ENCODE measurements around the gene FAM241A. TPM values are rescaled to one million over a fixed set of nuclear protein-coding genes. Genes with fewer than 3 reads are reported as not detected.

The FAM241A gene
- total RNA-seq, 1 experiment from 2014 or later, result 0.90 TPM

GRCh38 chr4:112146502-112146813 is 1.2 kb downstream of the FAM241A start:
- ChIA-PET POLR2A (no interaction called here), CTCF (no interaction called here)
- TF ChIP-seq REST (IDR thresholded peaks at IDR 0.05; ENCODE audit: insufficient read depth in 1 of 2, low read depth in 2 of 2, low read length in 1 of 2) (no peak), POLR2AphosphoS5 (IDR thresholded peaks at IDR 0.05; ENCODE audit: low read depth, low read length) (no peak), SIN3A (IDR thresholded peaks at IDR 0.05; ENCODE audit: borderline replicate concordance, insufficient read depth, low read depth, low read length) (no peak), CTCF (IDR thresholded peaks at IDR 0.05) (no peak), TCF7L2 (IDR thresholded peaks at IDR 0.05; ENCODE audit: low read depth, low read length) (no peak)
- H3K36me3 ChIP-seq (ENCODE audit: control insufficient read depth, insufficient read depth, low read length), result no peaks in the 10 kb centered on the region
- peak overlapping the region; percentile 64 to 83; a peak in 3 of 4 replicates for H3K4me3 ChIP-seq (ENCODE audit: low read depth in 2 of 2, low read length in 2 of 2)
- TSS peak; percentile 83 for BruUV-seq (replicated peaks)
- intact Hi-C loops (cut with micrococcal nuclease; ENCODE audit: unreplicated experiment) (no loop called here), in situ Hi-C loops (cut with HindIII; ENCODE audit: low pct_unique_long_range_greater_than_20kb, low sequenced_read_pairs) (no loop called here)
- H3K27me3 ChIP-seq (ENCODE audit: control insufficient read depth, insufficient read depth, low read length), result no peaks in the 10 kb centered on the region
- no peak overlapping the region; the same call in 1 of the 2 replicates for H3K27ac ChIP-seq (ENCODE audit: low read length)
- no peaks in the 10 kb centered on the region for H3K4me1 ChIP-seq (ENCODE audit: control insufficient read depth, insufficient read depth, low read length)
- ATAC-seq, result no peak
- DNase-seq (ENCODE audit: low read depth, low spot score), result no peak
- H3K9me3 ChIP-seq (ENCODE audit: control insufficient read depth, insufficient read depth, low read depth, low read length), result no peaks in the 10 kb centered on the region

GRCh38 chr4:112147697-112148096 is 2.4 kb downstream of the FAM241A start:
- ChIA-PET CTCF (no interaction called here), POLR2A (interaction anchor here (0.5 kb wide), 1 partner anchor 1117 kb away, joined by 3 read pairs; no protein-coding TSS in a partner anchor)
- intact Hi-C loops (cut with micrococcal nuclease; ENCODE audit: unreplicated experiment) (no loop called here), in situ Hi-C loops (cut with HindIII; ENCODE audit: low pct_unique_long_range_greater_than_20kb, low sequenced_read_pairs) (no loop called here)
- DNase-seq (ENCODE audit: low read depth, low spot score) (no peak), ATAC-seq (no peak)
- Histone ChIP-seq H3K27ac (ENCODE audit: low read length) (no peak overlapping the region), H3K27me3 (ENCODE audit: control insufficient read depth, insufficient read depth, low read length) (no peaks in the 10 kb centered on the region), H3K4me3 (ENCODE audit: low read depth in 2 of 2, low read length in 2 of 2) (no peak overlapping the region), H3K4me1 (ENCODE audit: control insufficient read depth, insufficient read depth, low read length) (no peaks in the 10 kb centered on the region), H3K36me3 (ENCODE audit: control insufficient read depth, insufficient read depth, low read length) (no peaks in the 10 kb centered on the region), H3K9me3 (ENCODE audit: control insufficient read depth, insufficient read depth, low read depth, low read length) (no peaks in the 10 kb centered on the region)
- TF ChIP-seq REST (IDR thresholded peaks at IDR 0.05; ENCODE audit: insufficient read depth in 1 of 2, low read depth in 2 of 2, low read length in 1 of 2), result no peak
- no peak for TF ChIP-seq POLR2AphosphoS5 (IDR thresholded peaks at IDR 0.05; ENCODE audit: low read depth, low read length)
- no peak for TF ChIP-seq SIN3A (IDR thresholded peaks at IDR 0.05; ENCODE audit: borderline replicate concordance, insufficient read depth, low read depth, low read length)
- no peak for TF ChIP-seq TCF7L2 (IDR thresholded peaks at IDR 0.05; ENCODE audit: low read depth, low read length)
- TF ChIP-seq CTCF (IDR thresholded peaks at IDR 0.05), result no peak
- no TSS peak for BruUV-seq (replicated peaks)

All from Panc1 (cell line).